GM12878 (cell line): ENCODE measurements around the gene SMTNL2. TPM values are rescaled to one million over a fixed set of nuclear protein-coding genes. Genes with fewer than 3 reads are reported as not detected.

Source experiments
- ATAC-seq: fragments of 200-7000 bp; cut with Tn5 transposase; 3 replicates; pipeline ENCODE4 v1.9.1; 2020; ENCODE audit warnings: mild to moderate bottlenecking, moderate library complexity
- BruUV-seq: library from RNA; stranded (reverse); fragments of 400-500 nt; replicated peaks from 2 replicates; lab custom pipeline; 2021; lab: Mats Ljungman, UMichigan
- CTCF ChIA-PET: fragments of 300-600 bp; sonication (Branson Sonifier 250); formaldehyde crosslinking; extraction: SDS; loops from one replicate; lab custom pipeline; 2021; ENCODE audit warnings: inconsistent platforms; lab: Yijun Ruan, JAX
- POLR2A ChIA-PET: fragments of 350-600 bp; formaldehyde crosslinking; extraction: SDS; loops from one replicate; lab custom pipeline; 2021; ENCODE audit warnings: inconsistent platforms; lab: Charles Lee
- RAD21 ChIA-PET: fragments of 300-600 bp; sonication (Branson Sonifier 250); formaldehyde crosslinking; loops from one replicate; lab custom pipeline; 2023; ENCODE audit warnings: antibody characterized with exemption; ENCODE audit not compliant: unreplicated experiment; lab: Charles Lee
- SMC1A ChIA-PET: fragments of 300-600 bp; sonication (Branson Sonifier 250); formaldehyde crosslinking; loops from one replicate; lab custom pipeline; 2023; ENCODE audit not compliant: unreplicated experiment, uncharacterized antibody; lab: Charles Lee
- DNase-seq: peaks from one replicate; pipeline ENCODE4 v3.0.0-alpha.2; 2011; ENCODE audit warnings: low read depth, low spot score
- FAIRE-seq: peaks from 3 replicates; lab custom pipeline; 2011; peaks lifted over from hg19 to GRCh38; lab: Jason Lieb, UNC
- H2AFZ ChIP-seq: 2 replicates; pipeline ENCODE4 v1.6.0; 2011; ENCODE audit warnings: low read depth, low read length, control low read depth; ENCODE audit not compliant: control insufficient read depth
- H3K27ac ChIP-seq: 2 replicates; pipeline ENCODE4 v1.5.1; 2011; ENCODE audit warnings: control low read depth; ENCODE audit not compliant: control insufficient read depth, insufficient read depth
- H3K27me3 ChIP-seq, 2 experiments: replicated peaks in 1 of 2; 2 replicates each; pipeline versions ENCODE4 v1.6.0 to v1.6.1; 2011; ENCODE audit warnings: low read length in 1 of 2; ENCODE audit not compliant: control insufficient read depth in 2 of 2, insufficient read depth in 2 of 2
- H3K36me3 ChIP-seq, 2 experiments: 2 replicates each; pipeline ENCODE4 v1.5.1; 2011; ENCODE audit warnings: low read length in 1 of 2; ENCODE audit not compliant: control insufficient read depth in 2 of 2, insufficient read depth in 2 of 2
- H3K4me1 ChIP-seq: 2 replicates; pipeline ENCODE4 v1.6.1; 2011; ENCODE audit warnings: mild to moderate bottlenecking, low read length, moderate library complexity, mixed read lengths; ENCODE audit not compliant: control insufficient read depth, insufficient read depth
- H3K4me2 ChIP-seq: 2 replicates; pipeline ENCODE4 v1.6.0; 2011; ENCODE audit warnings: control low read depth; ENCODE audit not compliant: control insufficient read depth, insufficient read depth
- H3K4me3 ChIP-seq: fragments of 200-600 bp; sonication (generic); 2 replicates; pipeline ENCODE4 v1.5.1; 2016
- H3K79me2 ChIP-seq: 2 replicates; pipeline ENCODE4 v1.6.0; 2011; ENCODE audit warnings: low read length; ENCODE audit not compliant: control insufficient read depth, insufficient read depth
- H3K9ac ChIP-seq: 2 replicates; pipeline ENCODE4 v1.8.0; 2011; ENCODE audit warnings: low read length, control low read depth, mixed read lengths; ENCODE audit not compliant: control insufficient read depth, insufficient read depth
- H3K9me3 ChIP-seq: replicated peaks from 3 replicates; pipeline ENCODE4 v1.5.1; 2011; ENCODE audit warnings: mild to moderate bottlenecking, low read length; ENCODE audit not compliant: control insufficient read depth, insufficient read depth
- H4K20me1 ChIP-seq: 2 replicates; pipeline ENCODE4 v1.6.0; 2011; ENCODE audit not compliant: control insufficient read depth, insufficient read depth
- BMI1 ChIP-seq: fragments of 450-650 bp; IDR thresholded peaks from 2 replicates; pipeline ENCODE4 v1.6.1; 2016; ENCODE audit warnings: mild to moderate bottlenecking, moderate library complexity, borderline replicate concordance
- IRF4 ChIP-seq: IDR thresholded peaks from 2 replicates; pipeline ENCODE4 v1.6.1; 2011; ENCODE audit warnings: low read depth, low read length
- NFYA ChIP-seq: IDR thresholded peaks from 2 replicates; pipeline ENCODE4 v1.6.1; 2011; ENCODE audit warnings: low read depth, mild to moderate bottlenecking, low read length, improper control_type of control experiment, borderline replicate concordance
- POU2F2 ChIP-seq: IDR thresholded peaks from 3 replicates; pipeline ENCODE4 v1.6.1; 2011; ENCODE audit warnings: low read depth, mild to moderate bottlenecking, low read length, borderline replicate concordance
- RUNX3 ChIP-seq: IDR thresholded peaks from 2 replicates; pipeline ENCODE4 v1.6.1; 2012; ENCODE audit warnings: low read length, inconsistent platforms
- SMARCA5 ChIP-seq: fragments of 450-650 bp; IDR thresholded peaks from 2 replicates; pipeline ENCODE4 v1.6.1; 2017; ENCODE audit warnings: mild to moderate bottlenecking
- SREBF2 ChIP-seq: IDR thresholded peaks from 2 replicates; pipeline ENCODE4 v1.6.1; 2012; ENCODE audit warnings: mild to moderate bottlenecking, low read length
- STAT1 ChIP-seq: fragments of 450-650 bp; conservative IDR thresholded peaks from 2 replicates; pipeline ENCODE4 v1.6.1; 2014; ENCODE audit warnings: antibody characterized with exemption, mild to moderate bottlenecking
- YY1 ChIP-seq: IDR thresholded peaks from 2 replicates; pipeline ENCODE4 v1.6.1; 2011; ENCODE audit warnings: low read depth, mild to moderate bottlenecking, low read length
- ZNF622 ChIP-seq: fragments of 450-650 bp; IDR thresholded peaks from 2 replicates; pipeline ENCODE4 v1.6.1; 2017; ENCODE audit warnings: mild to moderate bottlenecking, inconsistent platforms
- ZZZ3 ChIP-seq: IDR thresholded peaks from 2 replicates; pipeline ENCODE4 v1.6.1; 2011; ENCODE audit warnings: low read depth; ENCODE audit not compliant: control insufficient read depth, insufficient read length
- WGBS: methylation state at CpG from one replicate; pipeline ENCODE4 v1.1.6; 2016; ENCODE audit warnings: low lambda C conversion rate; ENCODE audit not compliant: insufficient replicate concordance, insufficient coverage; ENCODE audit errors: missing lambda C conversion rate; 5-methylcytosine and 5-hydroxymethylcytosine counted together
- in situ Hi-C: fragments of 300-500 bp; cut with MboI; formaldehyde crosslinking; loops from 9 replicates; pipeline ENCODE4 v1.14.3; 2018; ENCODE audit warnings: mixed read lengths
- intact Hi-C: fragments of 100-400 bp; cut with micrococcal nuclease; formaldehyde crosslinking; loops from one replicate; pipeline ENCODE4 v1.14.2; 2022; ENCODE audit not compliant: unreplicated experiment
- polyA plus RNA-seq, 11 experiments: library from polyadenylated mRNA; depleted of rRNA in 4 of 11; unstranded in 6 of 11; stranded (reverse) in 5 of 11; fragments of >200 nt; fragmentation: Nextera tagmentation in 4 of 11; fragmentation: Illumina TruSeq in 1 of 11; extraction: Ambion mirVana in 4 of 11; extraction: Trizol in 1 of 11; gene quantifications; 1 replicate in 1 of 11; 2 replicates in 10 of 11; pipeline versions ENCODE4 v1.2.1 to v1.2.3, GENCODE V29; 2011 to 2016; ENCODE audit warnings: inconsistent platforms in 2 of 11, missing spikeins in 2 of 11, low read depth in 1 of 11
- total RNA-seq, 4 experiments: library from RNA; depleted of rRNA in 3 of 4; stranded (reverse); fragments of >200 nt in 3 of 4; fragmentation: Illumina TruSeq in 1 of 4; extraction: Trizol in 1 of 4; gene quantifications; 2 replicates each; pipeline versions ENCODE4 v1.2.1 to v1.2.3, GENCODE V29; 2013 to 2021
- TF ChIP-seq, protein P1 (sequence below): IDR thresholded peaks from 2 replicates; pipeline ENCODE4 v1.6.1; 2011; ENCODE audit warnings: borderline replicate concordance, low read depth, mild to moderate bottlenecking, moderate library complexity, low read length; ENCODE audit not compliant: insufficient read depth, poor library complexity, severe bottlenecking

SMTNL2 gene
- total and polyA plus RNA-seq, 10 of the 15 experiments (the other 5 are each of a cell fraction or from before 2014, with no cell fraction given): not detected

GRCh38 chr17:4549781-4550533 lies 34.4 kb upstream of the SMTNL2 start:
- Histone ChIP-seq H4K20me1 (no peaks in the 10 kb centered on the region; the same call in none of the 2 replicates), H3K9ac (no peak overlapping the region), H3K9me3 (no peaks in the 10 kb centered on the region), H3K36me3 (peaks cover 36 to 42% of the 10 kb centered on the region in 2 experiments), H3K4me1 (peaks cover 8% of the 10 kb centered on the region; the same call in 1 of the 2 replicates), H3K4me2 (no peak overlapping the region), H3K27ac (no peak overlapping the region), H3K4me3 (no peak overlapping the region), H2AFZ (no peak overlapping the region), H3K27me3 (no peaks in the 10 kb centered on the region), H3K79me2 (peaks cover 20% of the 10 kb centered on the region)
- BruUV-seq: no TSS peak
- ChIA-PET SMC1A (no interaction called here), POLR2A (interaction anchor here (0.6 kb wide), 3 partner anchors 64 to 476 kb away, joined by 3 to 7 read pairs (median 3); no protein-coding TSS in a partner anchor), CTCF (interaction anchor here (0.6 to 1.6 kb wide), 3 partner anchors 13 to 350 kb away, joined by 3 to 4 read pairs (median 3); no protein-coding TSS in a partner anchor), RAD21 (interaction anchor here (0.6 kb wide), 1 partner anchor 342 kb away, joined by 3 read pairs; no protein-coding TSS in a partner anchor)
- in situ Hi-C loops (no loop called here), intact Hi-C loops (no loop called here)
- TF ChIP-seq RUNX3: no peak
- TF ChIP-seq IRF4: no peak
- no peak for TF ChIP-seq STAT1
- no peak for TF ChIP-seq SREBF2
- TF ChIP-seq BMI1: no peak
- TF ChIP-seq ZNF622: no peak
- TF ChIP-seq ZZZ3: no peak
- TF ChIP-seq YY1: no peak
- TF ChIP-seq, protein P1, sequence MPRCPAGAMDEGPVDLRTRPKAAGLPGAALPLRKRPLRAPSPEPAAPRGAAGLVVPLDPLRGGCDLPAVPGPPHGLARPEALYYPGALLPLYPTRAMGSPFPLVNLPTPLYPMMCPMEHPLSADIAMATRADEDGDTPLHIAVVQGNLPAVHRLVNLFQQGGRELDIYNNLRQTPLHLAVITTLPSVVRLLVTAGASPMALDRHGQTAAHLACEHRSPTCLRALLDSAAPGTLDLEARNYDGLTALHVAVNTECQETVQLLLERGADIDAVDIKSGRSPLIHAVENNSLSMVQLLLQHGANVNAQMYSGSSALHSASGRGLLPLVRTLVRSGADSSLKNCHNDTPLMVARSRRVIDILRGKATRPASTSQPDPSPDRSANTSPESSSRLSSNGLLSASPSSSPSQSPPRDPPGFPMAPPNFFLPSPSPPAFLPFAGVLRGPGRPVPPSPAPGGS: no peak
- no peak for TF ChIP-seq POU2F2
- TF ChIP-seq SMARCA5: no peak
- TF ChIP-seq NFYA: no peak
- ATAC-seq: no peak
- DNase-seq: no peak
- WGBS: 94% methylated on average over 25 of the region's 25 CpGs
- no peak for FAIRE-seq
